Calu3 (cell line): ENCODE data around the gene SCAMP2. TPM values are rescaled to one million over a fixed set of nuclear protein-coding genes. Genes with fewer than 3 reads are reported as not detected.

Source experiments
- BruUV-seq: library from RNA; stranded (reverse); fragments of 400-500 nt; replicated peaks from 2 replicates; lab custom pipeline; 2021; lab: Mats Ljungman, UMichigan
- CTCF ChIA-PET: fragments of 300-600 bp; sonication (Branson Sonifier 250); formaldehyde crosslinking; loops from one replicate; lab custom pipeline; 2022; ENCODE audit warnings: antibody characterized with exemption; lab: Charles Lee
- DNase-seq: peaks from one replicate; pipeline ENCODE4 v3.0.0; 2022
- H3K27ac Mint-ChIP-seq: one replicate; pipeline ENCODE4 v1.8.0; 2022; ENCODE audit warnings: mixed read lengths; ENCODE audit not compliant: unreplicated experiment
- H3K27me3 Mint-ChIP-seq: one replicate; pipeline ENCODE4 v1.8.0; 2022; ENCODE audit warnings: mixed read lengths; ENCODE audit not compliant: unreplicated experiment
- H3K36me3 Mint-ChIP-seq: one replicate; pipeline ENCODE4 v1.8.0; 2022; ENCODE audit warnings: mild to moderate bottlenecking, moderate library complexity, mixed read lengths; ENCODE audit not compliant: insufficient read depth, unreplicated experiment
- H3K4me1 Mint-ChIP-seq: one replicate; pipeline ENCODE4 v1.8.0; 2022; ENCODE audit warnings: mild to moderate bottlenecking, low read depth, mixed read lengths; ENCODE audit not compliant: unreplicated experiment
- H3K4me3 Mint-ChIP-seq: one replicate; pipeline ENCODE4 v1.8.0; 2022; ENCODE audit warnings: mild to moderate bottlenecking, low read depth, moderate library complexity, mixed read lengths; ENCODE audit not compliant: unreplicated experiment
- H3K9me3 Mint-ChIP-seq: one replicate; pipeline ENCODE4 v1.8.0; 2022; ENCODE audit warnings: low read depth, mixed read lengths; ENCODE audit not compliant: unreplicated experiment
- intact Hi-C: fragments of 100-400 bp; cut with micrococcal nuclease; formaldehyde crosslinking; loops from one replicate; pipeline ENCODE4 v1.10.0; 2022; ENCODE audit not compliant: unreplicated experiment
- total RNA-seq: library from RNA; stranded (reverse); gene quantifications from 2 replicates; pipeline ENCODE4 v1.2.3, GENCODE V29; 2022
- TF ChIP-seq, protein P1 (sequence below): fragments of 200-600 bp; IDR thresholded peaks from one replicate; pipeline ENCODE4 v1.8.0; 2022; ENCODE audit warnings: antibody characterized with exemption; ENCODE audit not compliant: unreplicated experiment

Gene SCAMP2
- total RNA-seq, 1 experiment from 2014 or later = 114 TPM

DNA sequence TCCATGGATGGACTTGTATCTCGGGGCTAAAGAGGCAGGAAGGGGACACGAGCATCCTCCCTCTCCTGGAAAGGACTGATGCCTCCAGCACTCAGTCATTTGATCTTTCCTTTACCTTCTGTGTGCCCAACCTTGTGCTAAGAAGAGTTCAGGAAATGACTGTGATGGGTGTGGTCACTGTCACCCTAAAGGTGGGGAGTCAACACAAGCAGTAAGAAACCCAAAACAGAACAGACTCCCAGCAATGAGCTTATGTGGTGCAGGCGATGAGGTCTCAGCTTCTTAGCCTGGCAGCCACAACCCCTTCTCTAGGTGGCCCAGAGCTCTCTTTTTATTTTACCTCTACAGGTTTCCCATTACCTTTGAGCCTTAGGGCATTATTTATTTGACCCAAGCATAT is 20.5 kb upstream of the SCAMP2 start:
- no peaks in the 10 kb centered on the region for H3K27me3 Mint-ChIP-seq
- TF ChIP-seq, protein P1, sequence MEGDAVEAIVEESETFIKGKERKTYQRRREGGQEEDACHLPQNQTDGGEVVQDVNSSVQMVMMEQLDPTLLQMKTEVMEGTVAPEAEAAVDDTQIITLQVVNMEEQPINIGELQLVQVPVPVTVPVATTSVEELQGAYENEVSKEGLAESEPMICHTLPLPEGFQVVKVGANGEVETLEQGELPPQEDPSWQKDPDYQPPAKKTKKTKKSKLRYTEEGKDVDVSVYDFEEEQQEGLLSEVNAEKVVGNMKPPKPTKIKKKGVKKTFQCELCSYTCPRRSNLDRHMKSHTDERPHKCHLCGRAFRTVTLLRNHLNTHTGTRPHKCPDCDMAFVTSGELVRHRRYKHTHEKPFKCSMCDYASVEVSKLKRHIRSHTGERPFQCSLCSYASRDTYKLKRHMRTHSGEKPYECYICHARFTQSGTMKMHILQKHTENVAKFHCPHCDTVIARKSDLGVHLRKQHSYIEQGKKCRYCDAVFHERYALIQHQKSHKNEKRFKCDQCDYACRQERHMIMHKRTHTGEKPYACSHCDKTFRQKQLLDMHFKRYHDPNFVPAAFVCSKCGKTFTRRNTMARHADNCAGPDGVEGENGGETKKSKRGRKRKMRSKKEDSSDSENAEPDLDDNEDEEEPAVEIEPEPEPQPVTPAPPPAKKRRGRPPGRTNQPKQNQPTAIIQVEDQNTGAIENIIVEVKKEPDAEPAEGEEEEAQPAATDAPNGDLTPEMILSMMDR = no peak
- DNase-seq = no peak
- H3K9me3 Mint-ChIP-seq = no peaks in the 10 kb centered on the region
- no peak overlapping the region for H3K4me3 Mint-ChIP-seq
- intact Hi-C loops = no loop called here
- no TSS peak for BruUV-seq
- CTCF ChIA-PET = no interaction called here
- peaks cover 47% of the 10 kb centered on the region for H3K4me1 Mint-ChIP-seq
- H3K36me3 Mint-ChIP-seq = peaks cover 59% of the 10 kb centered on the region
- no peak overlapping the region for H3K27ac Mint-ChIP-seq

DNA sequence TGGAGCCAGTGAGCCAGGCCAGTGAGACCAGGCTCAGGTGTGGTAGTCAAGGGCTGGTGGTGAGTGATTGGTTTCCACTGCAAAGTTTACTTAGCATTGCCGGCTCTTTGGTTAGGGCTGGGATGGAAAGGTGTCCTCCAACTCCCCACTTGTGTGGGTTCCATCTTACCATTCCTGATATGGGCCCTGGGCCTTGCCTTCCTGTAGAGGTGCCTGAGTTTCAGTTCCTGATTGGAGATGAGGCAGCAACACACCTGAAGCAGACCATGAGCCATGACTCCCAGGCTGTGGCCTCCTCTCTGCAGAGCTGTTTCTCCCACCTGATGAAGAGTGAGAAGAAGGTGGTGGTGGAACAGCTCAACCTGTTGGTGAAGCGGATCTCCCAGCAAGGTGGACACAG is 19.8 kb upstream of the SCAMP2 start:
- TF ChIP-seq, protein P1 = no peak
- H3K27me3 Mint-ChIP-seq = no peaks in the 10 kb centered on the region

DNA sequence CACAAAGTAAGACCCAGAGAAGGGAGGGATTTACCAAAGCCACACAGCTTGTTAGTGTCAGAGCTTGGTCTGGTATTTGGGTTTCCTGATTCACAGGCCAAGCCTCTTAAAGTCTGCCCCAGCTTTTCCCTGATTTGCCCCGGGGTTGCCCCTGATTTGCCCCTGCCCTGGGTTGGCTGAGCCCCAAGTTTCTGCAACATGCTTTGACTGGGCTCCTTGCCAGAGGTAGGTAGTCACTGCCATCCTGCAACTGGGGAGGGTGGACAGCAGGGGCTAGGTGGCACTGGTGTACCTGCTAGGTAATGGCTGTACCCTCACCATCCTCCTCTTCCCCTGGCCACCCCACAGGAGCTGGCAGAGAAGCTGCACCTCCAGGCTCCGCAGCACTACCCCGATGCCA is 19.1 kb upstream of the SCAMP2 start:
- no peaks in the 10 kb centered on the region for H3K9me3 Mint-ChIP-seq
- no TSS peak for BruUV-seq
- TF ChIP-seq, protein P1 = peak; percentile 16
- peaks cover 51% of the 10 kb centered on the region for H3K36me3 Mint-ChIP-seq
- H3K27me3 Mint-ChIP-seq = no peaks in the 10 kb centered on the region
- DNase-seq = peak; percentile 89
- H3K4me1 Mint-ChIP-seq = peaks cover 47% of the 10 kb centered on the region
- peak overlapping the region; percentile 27 for H3K27ac Mint-ChIP-seq
- intact Hi-C loops = no loop called here
- CTCF ChIA-PET = interaction anchor here (0.6 to 2.1 kb wide), 4 partner anchors 9 to 74 kb away, joined by 4 to 24 read pairs (median 5); no protein-coding TSS in a partner anchor
- H3K4me3 Mint-ChIP-seq = no peak overlapping the region

More for the DNA sequence above, 19.8 kb upstream of the SCAMP2 start:
- CTCF ChIA-PET = interaction anchor here (0.5 to 2.1 kb wide), 2 partner anchors 8 to 283 kb away, joined by 4 to 24 read pairs; no protein-coding TSS in a partner anchor
- peaks cover 47% of the 10 kb centered on the region for H3K4me1 Mint-ChIP-seq
- peaks cover 57% of the 10 kb centered on the region for H3K36me3 Mint-ChIP-seq
- intact Hi-C loops = no loop called here
- H3K4me3 Mint-ChIP-seq = no peak overlapping the region
- DNase-seq = no peak
- no peaks in the 10 kb centered on the region for H3K9me3 Mint-ChIP-seq
- no TSS peak for BruUV-seq
- no peak overlapping the region for H3K27ac Mint-ChIP-seq

DNA sequence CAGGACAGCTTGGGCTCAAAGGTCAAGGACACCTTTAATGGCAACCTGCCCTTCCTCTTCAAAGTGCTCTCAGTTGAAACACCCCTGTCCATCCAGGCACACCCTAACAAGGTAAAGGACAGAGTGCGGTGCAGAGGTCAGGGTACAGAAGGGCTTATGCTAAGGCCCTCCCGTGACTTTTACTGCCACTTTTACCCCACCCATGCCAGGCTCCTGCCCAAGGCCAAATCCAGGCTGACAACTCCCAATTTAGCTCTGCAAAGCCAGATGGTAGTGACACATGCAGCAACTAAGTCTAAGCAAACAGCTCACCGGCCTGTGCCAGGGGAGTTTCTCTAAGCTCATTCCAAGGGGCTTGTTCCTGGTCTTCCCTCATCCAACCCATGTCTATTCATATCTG is 18.3 kb upstream of the SCAMP2 start:
- peaks cover 47% of the 10 kb centered on the region for H3K4me1 Mint-ChIP-seq
- TF ChIP-seq, protein P1 = no peak
- H3K36me3 Mint-ChIP-seq = peaks cover 46% of the 10 kb centered on the region
- CTCF ChIA-PET = interaction anchor here (2.1 kb wide), 1 partner anchor 10 kb away, joined by 24 read pairs; no protein-coding TSS in a partner anchor
- no peaks in the 10 kb centered on the region for H3K27me3 Mint-ChIP-seq
- no peak for DNase-seq
- peak overlapping the region; percentile 27 for H3K27ac Mint-ChIP-seq
- no TSS peak for BruUV-seq
- intact Hi-C loops = no loop called here
- H3K4me3 Mint-ChIP-seq = no peak overlapping the region
- H3K9me3 Mint-ChIP-seq = no peaks in the 10 kb centered on the region
